GM18507 (cell line): ENCODE results near the gene PKD1L1.

Experiments
- DNase-seq: peaks from one replicate; pipeline ENCODE4 v3.0.0; 2011; ENCODE audit warnings: low read depth; ENCODE audit not compliant: insufficient read length; ENCODE audit errors: extremely low spot score
- FAIRE-seq: peaks from 2 replicates; lab custom pipeline; 2011; peaks lifted over from hg19 to GRCh38; lab: Jason Lieb, UNC

The PKD1L1 gene

DNA sequence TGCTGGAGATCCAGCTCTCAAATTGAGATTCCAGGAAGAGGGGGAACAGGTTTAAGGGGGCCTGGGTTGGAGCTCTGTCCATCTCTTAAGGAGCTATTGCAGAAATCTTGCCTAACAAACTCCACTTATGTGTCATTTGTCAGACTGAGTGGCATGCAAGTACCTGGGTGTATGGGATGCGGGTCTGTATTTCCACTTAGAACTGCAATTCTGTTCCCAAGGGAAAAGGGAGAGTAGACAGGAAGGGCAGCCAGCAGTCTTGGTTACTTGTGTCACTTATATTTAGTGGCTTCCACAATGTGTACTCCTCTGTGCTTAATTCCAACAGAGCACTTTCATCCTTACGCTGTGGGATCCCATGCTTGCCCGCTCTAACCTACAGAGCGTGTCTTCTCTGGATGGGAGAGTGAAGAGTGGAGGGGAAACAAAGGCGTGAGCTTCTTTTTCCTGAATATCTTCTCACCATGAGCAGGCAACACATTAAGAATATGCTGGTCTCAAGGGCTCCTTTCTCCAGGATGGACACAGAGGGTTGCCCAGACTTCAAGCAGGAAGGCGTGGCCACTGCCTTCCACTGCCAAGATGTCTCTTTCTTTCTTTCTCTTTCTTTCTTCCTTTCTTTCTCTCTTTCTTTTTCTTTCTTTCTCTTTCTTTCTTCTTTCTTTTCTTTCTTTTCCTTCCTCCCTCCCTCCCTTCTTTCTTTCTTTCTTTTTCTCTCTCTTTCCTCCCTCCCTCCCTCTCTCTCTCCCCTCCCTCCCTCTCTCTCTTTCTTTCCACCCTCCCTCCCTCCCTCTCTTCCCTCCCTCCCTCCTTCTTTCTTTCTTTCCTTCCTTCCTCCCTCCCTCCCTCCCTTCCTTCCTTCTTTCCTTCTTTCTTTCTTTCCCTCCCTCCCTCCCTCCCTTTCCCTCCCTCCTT lies 212.6 kb downstream of the PKD1L1 start:
- FAIRE-seq (no peak), DNase-seq (no peak)

DNA sequence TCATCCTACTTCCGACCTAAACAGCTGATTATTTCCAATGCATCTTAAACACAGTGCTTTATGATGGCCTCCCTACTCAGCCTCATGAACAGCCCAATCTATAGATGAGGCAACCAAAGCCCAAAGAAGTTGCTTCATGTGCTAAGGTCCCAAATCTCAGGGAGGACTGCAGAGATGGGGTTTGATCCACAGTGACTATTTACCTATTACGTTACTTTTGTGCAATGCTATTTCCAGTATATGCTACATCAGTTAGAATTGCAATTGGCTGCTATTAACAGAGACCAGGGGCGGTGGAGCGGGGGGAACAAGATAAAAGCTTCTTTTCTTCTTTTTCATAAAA lies 213.3 kb downstream of the PKD1L1 start:
- FAIRE-seq (no peak), DNase-seq (no peak)

DNA sequence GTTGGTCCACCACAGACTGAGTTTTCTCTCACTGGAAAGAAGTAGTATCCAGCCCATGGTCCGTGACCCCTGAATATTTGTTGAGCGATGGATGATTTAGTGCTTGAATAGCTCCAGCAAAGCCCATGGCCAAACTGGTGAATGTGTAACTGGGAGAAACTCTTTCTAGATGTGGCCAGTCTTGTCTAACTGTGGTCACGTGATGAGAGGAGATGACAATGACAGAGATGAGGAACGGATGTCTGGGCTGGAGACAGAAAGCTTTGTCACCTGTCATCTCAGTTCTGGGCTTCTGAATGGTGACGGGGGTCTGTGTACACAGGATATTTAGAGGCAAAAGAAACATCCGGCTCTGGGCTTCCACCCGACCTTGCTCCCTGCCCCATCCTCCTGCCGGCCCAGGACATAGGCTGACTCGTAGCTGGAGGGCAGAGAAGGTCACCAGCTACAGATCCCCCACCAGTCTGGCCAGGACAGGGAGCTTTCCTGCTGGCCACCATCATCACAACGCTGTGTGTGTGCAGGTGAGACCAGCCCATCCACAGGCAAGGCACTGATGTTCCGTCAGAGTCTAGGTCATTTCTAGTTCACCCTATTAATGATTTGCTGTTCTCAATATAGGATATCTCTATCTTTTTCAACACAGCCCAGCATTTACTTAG lies 213.8 kb downstream of the PKD1L1 start:
- FAIRE-seq (no peak), DNase-seq (no peak)

DNA sequence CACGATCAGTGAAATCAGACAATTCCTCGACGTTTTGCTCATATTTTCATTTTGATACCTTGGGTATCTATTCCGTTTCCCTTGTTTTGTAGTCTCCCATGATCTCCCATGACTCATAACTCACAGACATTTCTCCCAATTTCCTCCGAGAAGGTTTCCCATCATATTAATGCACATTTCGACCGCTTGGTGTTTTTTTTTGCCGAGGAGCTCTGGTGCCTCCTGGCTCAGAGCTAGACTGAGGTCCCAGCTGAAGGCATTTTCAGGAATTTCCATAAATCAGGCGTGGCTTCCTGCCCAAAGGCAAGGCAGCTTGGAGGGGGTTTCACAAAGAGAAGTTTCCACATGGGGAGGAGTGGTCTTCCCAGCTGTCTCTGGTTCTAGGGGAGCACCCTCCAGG lies 218.1 kb downstream of the PKD1L1 start:
- FAIRE-seq: no peak
- DNase-seq: no peak

DNA sequence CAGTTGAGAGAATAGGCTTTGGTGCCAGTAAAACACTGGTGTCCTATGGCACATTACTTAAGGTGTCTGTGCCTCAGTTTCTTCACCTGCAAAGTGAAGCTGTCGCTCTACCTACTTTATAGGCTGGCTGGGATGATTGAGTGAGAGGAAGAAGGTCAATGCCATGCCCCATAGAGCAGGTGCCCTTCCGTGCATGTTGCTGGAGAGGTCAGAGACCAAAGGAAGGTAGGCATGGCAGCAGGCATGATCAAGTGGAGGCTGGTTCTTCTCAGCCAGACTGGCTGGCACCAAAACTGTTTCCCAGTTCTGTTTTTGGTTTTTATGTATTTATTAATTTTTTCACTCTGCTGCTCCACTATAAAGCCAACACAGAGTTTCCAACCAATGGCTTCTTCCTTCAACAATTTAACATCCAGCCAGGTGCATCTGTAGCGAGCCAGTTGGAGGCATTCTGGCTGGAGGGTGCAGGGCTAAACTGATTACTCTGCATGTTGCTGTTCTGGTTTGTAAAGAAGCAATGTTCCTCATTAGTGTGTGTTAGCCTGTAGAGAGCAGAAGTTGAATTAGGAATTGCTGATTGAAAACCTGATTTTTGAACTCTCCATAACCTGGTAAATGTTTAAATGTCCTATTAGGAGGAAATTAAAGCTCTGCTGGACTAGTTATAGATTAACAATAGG lies 222.1 kb downstream of the PKD1L1 start:
- DNase-seq (no peak), FAIRE-seq (no peak)

DNA sequence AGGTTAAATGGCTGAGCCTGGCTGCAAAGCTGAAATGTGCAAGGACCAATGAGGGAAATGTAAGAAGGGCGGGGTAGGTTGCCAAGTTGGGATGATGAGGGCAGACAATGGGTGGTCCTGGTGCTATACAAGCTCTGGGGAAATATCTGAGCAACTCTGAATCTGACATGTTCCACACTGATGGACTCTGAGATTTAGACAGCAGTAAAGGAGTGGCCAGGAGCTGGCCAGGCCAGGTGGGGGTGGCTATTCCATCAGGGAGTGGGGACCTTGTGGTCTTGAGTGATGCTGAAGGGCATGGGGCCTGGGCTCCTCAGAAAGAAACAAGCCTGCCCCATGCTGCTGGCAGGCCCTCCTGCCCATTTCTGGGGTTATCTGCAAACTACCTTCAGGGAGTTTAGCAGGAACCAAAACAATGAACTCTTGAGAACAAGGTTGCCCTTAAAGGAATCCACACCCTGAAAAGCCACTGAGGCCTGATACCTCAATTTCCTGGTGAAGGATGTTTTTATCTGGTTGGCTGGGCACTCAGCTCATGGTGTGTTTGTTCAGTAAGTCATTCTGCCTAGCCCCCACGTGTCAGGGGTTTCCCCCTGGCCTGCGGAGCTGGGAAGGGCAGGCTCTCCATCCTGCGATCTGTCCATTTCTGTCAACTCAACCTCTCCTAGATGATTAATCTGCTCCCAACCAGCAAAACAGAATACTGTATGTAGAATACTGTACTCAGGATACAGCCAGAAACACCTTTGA lies 223.1 kb downstream of the PKD1L1 start:
- DNase-seq: no peak
- FAIRE-seq: no peak
